ENCODE measurements around the gene PRKG1.
"Not testable (repeated sequence)": the region's sequence is repeated elsewhere in the genome, so short reads cannot be mapped to it uniquely, and the experiment has no call there.

Gene PRKG1

DNA sequence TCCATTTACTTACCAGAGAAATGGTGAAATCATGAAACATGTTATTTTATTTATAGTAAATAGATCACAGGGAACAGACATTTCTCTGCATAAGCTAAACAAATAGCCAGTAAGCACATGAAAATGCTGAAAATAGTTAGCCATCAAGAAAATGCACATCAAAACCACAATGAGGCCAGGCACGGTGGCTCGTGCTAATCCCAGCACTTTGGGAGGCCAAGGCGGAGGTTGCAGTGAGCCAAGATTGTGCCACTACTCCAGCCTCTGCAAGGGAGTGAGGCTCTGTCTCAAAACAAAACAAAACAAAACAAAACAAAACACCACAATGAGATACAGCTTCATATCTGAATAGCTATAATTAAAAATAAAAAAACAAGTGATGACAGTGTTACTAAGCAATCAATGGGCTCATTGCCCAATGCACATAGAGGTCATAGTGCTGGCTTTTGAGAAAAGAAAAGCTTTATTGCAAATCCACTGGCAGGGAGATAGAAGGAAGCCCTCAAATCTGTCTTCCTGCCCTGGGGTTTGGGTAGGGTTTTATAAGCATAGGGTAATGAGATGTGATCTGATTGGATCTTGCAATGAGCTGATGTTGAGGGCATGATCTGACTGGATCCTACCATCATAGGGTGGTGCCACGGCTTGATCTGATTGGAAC is 608.9 kb downstream of the PRKG1 start:
- no peak for DNase-seq

GRCh38 chr10:51685768-51686167 is 611.5 kb downstream of the PRKG1 start:
- DNase-seq, result no peak

GRCh38 chr10:51687296-51687695 is 613.0 kb downstream of the PRKG1 start:
- DNase-seq, result no peak

GRCh38 chr10:51688826-51689225 is 614.5 kb downstream of the PRKG1 start:
- not testable (repeated sequence) for DNase-seq

- DNase-seq, result no peak
Measured at GRCh38 chr10:51689536-51689935, 615.2 kb downstream of the PRKG1 start.

GRCh38 chr10:51691135-51691534 is 616.8 kb downstream of the PRKG1 start:
- no peak for DNase-seq

- DNase-seq, result no peak
Measured at GRCh38 chr10:51694086-51694768, 619.9 kb downstream of the PRKG1 start.

GRCh38 chr10:51696251-51696650 is 622.0 kb downstream of the PRKG1 start:
- no peak for DNase-seq

GRCh38 chr10:51698473-51699063 is 624.3 kb downstream of the PRKG1 start:
- no peak for DNase-seq

DNA sequence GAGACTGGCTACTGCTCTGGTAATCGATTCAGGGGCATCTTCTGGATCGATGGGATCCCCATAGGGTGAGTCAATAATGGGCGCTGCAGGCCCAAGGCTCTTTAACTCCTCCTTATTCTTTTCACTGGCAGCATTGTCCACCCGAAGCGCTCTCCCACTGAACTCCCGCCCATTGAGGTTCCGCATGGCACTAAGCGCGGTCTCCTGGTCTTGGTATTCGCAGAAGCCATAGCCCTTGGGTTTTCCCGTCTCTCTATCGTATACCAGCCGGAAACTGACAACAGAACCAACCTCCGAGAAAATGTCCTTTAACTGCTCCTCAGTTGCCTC is 624.8 kb downstream of the PRKG1 start:
- DNase-seq, result no peak

DNA sequence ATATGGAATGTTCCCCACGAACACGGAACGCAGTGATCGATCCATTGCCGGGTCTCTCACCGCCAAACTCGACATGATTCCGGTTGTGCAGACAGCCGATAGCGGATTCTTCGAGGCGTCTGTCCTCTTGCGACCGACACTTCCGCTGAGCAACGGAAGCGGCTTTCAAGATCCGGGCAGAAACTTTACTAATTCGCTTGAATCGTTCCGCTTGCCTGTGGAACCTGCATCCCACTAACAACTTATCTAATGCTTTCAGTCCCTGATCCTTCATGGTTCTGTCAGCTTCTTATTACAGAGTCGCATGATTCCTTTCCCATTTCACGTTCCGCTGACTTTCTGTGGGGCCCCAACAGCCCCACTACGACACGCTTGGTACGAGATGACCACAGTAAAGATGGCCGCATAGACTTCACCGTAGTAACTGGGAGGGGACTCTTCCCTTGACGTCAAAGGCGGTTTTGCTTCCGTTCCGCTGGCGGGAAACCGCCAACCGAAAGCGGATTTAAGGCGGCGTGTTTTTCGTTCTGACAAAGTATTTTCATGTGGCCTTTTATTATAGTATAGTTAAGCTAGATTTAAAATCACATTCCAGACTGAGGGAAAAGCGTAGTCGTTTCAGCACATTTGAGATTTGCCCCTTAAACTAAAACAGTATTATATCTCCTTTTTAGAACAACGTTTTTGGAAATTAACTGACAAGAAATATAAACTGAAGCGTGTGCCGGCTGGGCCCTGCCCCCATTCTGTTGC is 625.4 kb downstream of the PRKG1 start, which contains the start of gene CSTF2T:
Gene CSTF2T (minus strand): TSS at position 121 of the 753 bp plus-strand sequence. CDS start 46 bp downstream, at position 75.
- DNase-seq, result peak; percentile 90

GRCh38 chr10:51700228-51700817 is 626.0 kb downstream of the PRKG1 start:
- no peak for DNase-seq

GRCh38 chr10:51705774-51706173 is 631.5 kb downstream of the PRKG1 start:
- no peak for DNase-seq

DNA sequence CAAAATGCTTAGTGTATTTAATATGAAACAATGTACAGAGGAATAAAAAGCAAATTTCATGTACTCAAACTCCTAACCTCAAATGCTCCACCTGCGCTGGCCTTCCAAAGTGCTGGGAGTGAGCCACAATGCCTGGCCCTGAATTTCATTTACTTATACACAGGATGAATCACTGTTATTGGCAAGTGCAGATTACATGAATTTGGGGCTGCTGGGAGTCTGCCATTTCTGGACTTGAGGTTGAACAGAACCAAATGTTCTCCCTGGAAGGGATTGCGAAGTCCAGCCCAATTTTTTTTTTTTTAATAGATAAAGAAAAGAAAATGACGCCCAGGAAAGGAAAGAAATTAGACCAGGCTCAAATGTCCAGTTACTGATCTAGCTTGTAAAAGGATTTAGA is 631.9 kb downstream of the PRKG1 start:
- no peak for DNase-seq

- no peak for DNase-seq
Measured at GRCh38 chr10:51707392-51707791, 633.1 kb downstream of the PRKG1 start.

- DNase-seq, result peak; percentile 14
Measured at GRCh38 chr10:51707821-51708424, 633.6 kb downstream of the PRKG1 start.

DNA sequence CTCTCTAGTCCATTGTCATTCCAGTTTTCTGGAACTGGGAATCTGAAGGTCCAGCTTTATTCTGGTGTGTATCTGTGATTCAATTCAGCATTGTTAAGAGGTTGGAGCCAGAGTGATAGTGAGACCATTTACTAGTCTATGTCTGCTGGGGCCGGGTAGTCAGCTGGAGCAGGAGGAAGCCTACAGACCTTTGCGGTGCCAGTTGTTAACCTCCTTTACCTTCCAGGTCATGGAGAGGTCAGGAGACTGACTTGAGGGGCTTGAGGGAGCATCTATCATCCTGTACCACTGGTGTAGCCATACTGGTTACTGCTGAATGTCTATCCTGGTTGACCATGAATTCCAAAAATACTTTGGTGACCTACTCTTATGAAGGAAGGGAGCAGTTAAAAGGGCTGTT is 634.3 kb downstream of the PRKG1 start:
- no peak for DNase-seq

GRCh38 chr10:51709324-51709972 is 635.2 kb downstream of the PRKG1 start:
- DNase-seq, result no peak

DNA sequence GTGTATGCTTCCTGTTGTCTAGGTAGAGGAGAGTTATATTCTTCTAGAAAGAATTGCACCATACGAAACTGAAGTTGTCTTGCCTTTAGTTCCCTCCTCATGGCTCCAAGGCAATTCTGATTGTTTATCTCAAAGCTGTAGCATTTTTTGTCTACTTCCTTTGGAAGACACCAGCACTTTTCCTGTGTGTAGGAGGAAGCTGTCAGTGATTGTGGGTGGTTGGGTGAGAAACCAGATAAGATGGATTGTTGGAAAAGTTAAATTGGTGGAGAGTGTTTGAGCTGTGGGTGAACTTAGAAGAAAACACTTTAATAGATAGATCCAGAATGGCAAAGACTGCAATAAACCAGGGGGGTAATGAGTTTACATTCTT is 637.2 kb downstream of the PRKG1 start:
- DNase-seq, result no peak

- DNase-seq, result no peak
Measured at GRCh38 chr10:51716981-51717380, 642.7 kb downstream of the PRKG1 start.

DNA sequence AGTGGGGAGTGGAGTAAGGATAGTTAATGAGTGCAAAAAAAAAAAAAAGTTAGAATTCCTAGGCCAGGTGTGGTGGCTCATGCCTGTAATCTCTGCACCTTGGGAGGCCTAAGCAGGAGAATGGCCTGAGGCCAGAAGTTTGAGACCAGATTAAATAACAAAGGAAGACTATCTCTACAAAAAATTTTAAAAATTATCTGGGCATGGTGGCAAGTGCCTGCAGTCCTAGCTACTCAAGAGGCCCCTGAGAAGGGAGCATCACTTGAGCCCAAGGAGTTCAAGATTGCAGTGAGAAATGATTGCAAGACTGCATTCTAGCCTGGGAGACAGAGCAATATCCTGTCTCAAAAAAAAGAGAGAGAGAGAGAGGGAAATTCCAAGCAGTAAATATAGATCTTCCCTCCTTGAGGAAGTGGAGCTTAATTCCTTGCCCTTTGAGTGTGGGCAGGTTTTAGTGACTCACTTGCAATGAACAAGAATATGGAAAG is 644.6 kb downstream of the PRKG1 start:
- no peak for DNase-seq

DNA sequence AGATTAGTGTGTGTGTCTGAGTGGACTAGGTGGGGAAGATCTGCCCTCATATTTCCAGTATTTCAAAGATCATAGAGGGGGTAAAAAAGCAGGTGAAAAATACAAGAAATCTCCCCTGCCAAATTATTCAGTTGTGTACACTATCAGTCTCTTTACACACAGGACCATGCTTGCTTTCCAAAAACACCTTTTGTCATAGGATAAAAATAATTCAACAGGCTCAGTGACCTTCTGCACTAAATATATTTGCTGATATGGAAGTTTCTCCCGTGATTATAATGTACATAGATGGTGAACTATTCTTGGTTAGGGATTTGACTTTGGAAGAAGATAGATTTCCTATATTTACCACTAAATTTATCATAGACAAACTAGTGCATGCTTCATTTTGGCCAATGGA is 649.8 kb downstream of the PRKG1 start:
- DNase-seq, result no peak

All from CD4-positive, alpha-beta T cell treated with Interleukin-6 for 4 hours (primary cell).